NCI-H187 (cell line): Measurements from ENCODE around the gene OIT3.

Experiments
- DNase-seq, 2 experiments: peaks; one replicate each; lab custom pipeline; 2025; lab: John Stamatoyannopoulos, UW

OIT3 gene

DNA sequence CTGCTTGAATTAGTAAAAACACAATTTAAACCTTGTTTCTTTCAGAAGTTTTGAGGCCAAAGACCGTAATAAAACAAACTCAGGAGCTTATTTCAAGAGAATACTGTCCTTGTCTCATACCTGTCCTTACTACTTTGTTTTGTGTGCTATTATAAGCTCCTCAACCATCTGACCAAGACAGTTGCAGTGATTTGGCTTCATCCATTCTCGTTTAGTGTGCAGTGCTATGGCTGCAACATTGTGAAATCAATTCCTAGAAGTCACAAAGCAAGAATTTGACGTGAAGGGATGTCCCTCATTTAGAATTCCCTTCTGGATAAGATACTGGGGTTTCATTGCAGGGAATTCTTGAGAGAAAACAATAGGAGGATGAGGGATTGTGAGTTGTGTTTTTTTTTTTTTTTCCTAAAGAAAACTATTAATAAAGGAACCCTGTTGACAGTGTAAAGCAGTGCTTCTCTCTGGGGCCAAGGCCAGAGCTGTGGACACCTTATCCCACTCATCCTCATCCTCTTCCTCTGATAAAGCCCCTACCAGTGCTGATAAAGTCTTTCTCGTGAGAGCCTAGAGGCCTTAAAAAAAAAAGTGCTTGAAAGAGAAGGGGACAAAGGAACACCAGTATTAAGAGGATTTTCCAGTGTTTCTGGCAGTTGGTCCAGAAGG is at the start of gene OIT3:
TSS of gene OIT3 (plus strand) at position 604 of the 663 bp plus-strand sequence. CDS start 60 bp downstream, outside the sequence.
- DNase-seq: no peak

DNA sequence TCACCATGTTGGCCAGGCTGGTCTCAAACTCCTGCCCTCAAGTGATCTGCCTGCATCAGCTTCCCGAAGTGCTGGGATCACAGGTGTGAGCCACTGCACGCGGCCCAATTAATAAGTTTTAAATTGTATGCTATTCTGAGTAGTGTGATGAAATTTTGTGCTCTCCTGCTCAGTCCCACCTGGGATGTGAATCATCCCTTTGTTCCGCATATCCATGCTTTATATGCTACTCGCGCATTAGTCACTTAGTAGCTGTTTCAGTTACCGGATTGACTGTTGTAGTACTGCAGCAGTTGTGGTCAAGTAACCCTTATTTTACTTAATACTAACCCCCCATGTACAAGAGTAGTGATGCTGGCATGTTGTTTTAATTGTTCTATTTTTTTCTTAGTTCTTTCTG is 47.3 kb upstream of the OIT3 start:
- no peak for DNase-seq

DNA sequence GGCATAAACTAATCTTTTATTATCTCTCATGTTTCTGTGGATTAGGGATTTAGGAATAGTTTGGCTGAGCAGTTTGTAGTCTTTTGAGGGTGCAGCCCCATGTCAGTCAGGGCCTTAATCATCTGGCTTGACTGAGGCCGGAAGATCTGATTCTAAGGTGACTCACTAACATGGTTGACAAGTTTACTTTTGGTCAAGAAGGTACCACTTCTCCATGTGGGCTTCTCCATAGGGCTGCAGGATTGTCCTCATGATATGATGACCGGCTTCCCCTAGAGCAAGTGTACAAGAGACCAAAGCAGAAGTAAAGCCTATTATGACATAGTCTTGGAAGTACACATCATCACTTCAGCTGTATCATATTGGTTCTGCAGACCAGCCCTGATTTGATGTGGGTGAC is 45.9 kb upstream of the OIT3 start:
- no peak for DNase-seq

DNA sequence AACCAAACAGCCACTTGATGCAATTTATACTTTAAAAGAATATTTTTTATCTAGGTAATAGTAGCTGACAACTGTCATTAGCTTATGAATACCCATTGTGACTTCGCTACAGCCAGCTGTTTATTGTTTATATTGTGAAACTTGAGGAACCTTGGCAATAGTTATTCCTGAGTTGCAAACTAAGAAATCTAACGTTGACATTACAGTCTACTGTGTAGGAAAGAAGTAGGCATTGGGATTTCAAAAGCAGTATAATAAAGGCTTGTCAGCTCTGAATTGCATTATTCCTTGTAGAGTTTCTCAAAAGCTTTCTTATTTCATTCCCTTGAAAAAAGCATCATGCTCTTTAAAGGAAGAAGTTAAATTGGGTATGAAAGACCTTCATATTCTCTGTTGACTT is 42.7 kb upstream of the OIT3 start:
- DNase-seq: no peak

DNA sequence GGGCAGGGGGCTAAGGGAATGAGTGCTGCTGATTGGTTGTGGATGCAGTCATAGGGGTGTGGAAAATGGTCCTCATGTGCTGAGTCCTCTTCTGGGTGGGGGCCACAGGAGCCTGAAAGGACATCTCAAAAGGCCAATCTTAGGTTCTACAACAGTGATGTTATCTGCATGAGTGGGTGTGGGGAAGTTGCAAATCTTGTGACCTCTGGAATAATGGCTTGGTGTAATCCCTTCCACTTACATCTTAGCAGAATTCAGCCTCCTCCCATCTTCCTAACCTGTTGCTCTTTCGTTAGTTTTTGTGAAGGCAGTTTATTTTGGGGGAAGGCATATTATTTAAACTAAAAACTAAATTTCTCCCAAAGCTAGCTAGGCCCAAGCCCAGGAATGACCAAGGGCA is 42.0 kb upstream of the OIT3 start:
- no peak for DNase-seq

DNA sequence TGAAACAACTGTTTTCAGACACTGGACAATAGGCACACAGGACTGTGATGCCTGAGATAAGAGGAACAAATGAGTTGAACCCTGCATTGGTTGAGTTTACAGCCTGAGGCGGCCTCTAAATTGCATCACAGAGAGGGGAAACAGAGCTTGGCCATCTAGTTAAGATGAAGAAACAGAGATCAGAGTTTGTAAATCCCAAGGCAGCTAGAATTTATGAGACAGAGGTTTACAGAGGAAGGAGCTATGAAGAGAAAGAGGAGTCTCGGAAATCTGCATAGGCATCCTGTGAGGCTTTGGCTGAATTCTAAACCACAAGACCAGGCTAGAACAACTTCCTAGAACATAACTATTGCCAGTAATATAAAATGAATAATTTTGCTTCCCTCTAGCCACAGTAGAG is 41.0 kb upstream of the OIT3 start:
- no peak for DNase-seq

DNA sequence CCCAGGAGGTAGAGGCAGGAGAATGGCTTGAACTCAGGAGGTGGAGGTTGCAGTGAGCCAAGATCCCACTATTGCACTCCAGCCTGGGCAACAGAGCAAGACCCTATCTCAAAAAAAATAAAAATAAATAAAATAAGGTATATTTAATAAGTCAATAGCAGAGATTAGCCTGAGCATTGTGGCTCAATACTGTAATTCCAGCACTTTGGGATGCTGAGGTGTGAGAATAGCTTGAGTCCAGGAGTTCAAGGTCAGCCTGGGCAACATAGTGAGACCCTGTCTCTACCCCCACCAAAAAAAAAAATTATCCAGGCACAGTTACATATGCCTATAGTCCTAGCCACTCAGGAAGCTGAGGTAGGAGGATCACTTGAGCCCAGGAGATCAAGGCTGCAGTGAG is 38.4 kb upstream of the OIT3 start:
- no peak for DNase-seq

DNA sequence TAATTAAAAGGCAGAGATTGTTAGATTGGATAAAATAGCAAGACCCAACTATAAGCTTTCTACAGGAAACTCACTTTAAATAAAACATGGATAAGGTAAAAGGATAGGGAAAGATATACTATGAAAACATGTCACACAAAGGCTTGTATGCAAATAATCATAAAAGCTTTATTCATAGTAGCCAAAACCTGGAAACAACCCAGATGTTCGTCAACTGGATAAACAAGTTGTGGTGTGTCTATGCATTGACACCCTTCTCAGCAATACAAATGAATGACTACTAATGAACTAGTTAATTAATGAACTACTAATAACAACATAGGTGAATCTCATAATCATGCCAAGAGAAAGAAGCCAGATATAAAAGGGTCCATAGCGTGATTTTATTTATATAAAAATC is 37.7 kb upstream of the OIT3 start:
- no peak for DNase-seq

DNA sequence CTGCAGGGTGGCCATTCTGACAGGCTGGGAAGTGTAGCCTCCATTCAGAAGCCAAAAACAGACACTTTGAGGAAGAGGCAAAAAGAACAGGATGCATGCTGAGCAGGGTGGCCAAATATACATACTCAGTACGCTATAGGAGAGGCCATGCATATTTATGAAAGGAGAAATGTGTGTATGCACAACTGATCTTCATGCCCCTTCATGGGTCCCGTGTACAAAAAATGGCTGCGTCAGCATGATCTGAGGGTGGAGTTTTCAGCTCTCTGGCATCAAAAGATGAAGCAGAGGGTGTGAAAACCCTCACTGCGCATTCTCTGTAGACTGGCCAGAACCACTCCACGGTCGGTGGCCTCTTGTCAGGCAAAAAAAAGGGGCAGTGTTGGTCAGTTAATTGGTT is 35.5 kb upstream of the OIT3 start:
- DNase-seq: no peak

DNA sequence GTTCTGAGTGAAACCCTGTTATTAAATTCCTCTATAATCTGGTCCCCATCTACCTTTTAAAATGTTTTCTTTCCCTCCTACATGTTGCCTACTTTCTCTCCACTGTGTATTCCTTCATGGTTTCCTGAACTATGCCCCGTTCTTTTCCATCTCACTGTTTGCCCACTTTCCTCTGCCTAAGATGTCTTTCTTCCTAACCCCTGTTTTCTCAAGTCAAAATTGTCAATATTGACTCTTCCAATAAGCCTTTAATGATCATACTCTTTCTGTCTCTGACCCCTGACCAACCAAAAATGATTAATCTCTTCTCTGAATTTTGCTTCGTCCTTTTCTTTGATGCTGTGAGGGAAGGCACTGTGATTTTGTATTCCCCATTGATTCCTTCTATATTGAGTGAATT is 30.6 kb upstream of the OIT3 start:
- no peak for DNase-seq

DNA sequence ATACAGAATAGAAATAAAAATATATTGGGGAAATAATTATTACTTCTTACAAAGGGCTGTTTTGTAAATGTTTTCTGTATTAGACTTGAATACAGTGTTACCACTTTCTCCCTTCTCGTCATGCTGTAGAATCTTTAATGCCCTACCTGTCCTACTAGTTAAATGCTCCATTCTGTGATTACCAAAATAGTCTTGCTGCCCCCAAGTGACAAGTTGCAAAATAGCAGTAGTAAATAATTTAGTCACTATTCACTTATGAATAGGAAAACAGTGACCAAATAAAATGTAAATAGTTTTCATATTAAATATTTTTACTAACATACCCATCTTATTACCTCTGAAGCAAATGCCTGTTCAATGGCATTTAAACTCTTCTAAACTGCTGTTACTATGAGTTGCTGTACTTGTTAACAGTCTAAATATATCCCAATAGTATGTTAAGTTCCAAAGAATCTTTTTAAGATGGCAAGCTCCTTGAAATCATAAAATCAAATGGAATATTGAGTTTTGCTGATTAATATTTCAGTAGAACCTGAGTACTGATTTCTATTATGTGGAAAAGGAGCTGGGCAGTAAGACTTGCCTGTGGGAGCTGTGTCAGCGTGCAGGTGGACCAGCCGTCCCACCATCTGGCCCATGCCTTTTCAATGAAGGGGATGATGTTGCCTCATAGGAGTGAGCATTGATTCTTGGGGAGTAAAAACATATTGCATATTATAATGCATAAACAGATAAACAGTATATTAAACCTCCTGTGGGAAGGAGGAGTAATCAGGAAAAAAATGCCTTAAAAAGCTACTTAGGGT is 18.1 kb upstream of the OIT3 start:
- no peak for DNase-seq

DNA sequence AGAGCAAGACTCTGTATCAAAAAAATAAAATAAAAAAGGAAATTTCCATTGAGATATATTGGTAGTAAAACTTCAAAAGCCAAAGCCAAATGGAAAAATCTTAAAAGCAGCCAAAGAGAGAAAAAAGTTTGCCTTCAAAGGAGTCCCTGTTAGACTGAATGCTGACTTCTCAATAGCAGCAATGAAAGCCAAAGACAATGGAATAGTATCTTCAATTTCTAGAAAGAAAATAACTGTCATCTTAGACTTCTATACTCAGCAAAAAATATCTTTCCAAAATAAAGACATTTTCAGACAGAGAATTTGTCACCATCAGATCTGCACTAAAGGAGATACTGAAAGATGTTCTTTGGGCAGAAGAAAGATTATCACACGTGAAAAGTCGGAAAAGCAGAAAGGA is 14.3 kb upstream of the OIT3 start:
- DNase-seq: no peak

DNA sequence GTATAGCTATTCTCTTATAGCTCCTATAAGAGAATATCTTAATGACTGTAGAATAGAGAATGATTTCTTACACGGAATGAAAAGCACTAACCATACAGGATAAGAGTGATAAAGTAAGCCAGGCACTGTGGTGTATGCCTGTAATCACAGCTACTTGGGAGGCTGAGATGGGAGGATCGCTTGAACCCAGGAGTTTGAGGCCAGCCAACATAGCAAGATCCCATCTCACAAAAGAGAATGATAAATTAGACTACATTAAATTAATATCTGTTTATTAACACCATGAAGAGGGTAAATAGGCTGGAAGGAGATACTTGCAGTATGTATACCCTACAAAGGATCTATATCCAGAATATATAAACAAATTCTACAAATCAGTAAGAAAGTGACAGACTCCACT is 12.2 kb upstream of the OIT3 start:
- no peak for DNase-seq

DNA sequence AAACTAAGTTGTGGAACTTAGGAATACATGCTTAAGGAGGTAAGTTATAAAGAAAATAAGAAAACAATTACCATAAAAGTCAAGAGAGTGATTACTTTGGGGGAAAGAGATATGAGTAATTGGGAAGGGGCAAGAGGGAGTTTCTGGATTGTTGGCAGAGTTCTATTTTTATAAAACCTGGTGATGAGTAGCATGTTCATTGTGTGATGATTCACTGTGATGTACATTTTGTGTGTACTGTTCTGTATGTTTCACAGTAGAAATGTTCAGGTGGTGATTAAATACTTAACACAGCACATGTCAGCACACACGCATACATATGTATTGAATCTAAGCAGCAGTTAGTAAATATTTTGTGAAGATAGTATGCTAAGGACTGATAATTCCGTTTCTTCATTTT is 9.7 kb upstream of the OIT3 start:
- no peak for DNase-seq

DNA sequence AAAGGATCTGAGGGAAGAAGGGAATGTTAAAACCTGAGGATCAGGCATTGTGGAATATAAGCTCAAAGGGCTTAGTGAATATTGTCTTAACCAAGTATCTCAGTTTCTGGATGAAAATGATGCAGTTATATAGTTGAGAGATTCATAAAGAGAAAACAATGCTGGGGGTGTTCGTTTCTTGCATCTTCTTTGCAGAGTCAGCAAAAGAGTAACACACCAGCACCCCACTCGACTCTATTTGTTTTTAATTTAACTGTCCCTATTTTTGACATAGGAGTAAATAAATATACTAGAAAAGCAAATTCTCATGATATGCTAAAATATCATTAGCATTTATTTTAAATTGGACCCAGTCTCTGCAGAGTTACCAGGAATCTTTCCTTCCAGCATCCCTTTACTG is 7.6 kb upstream of the OIT3 start:
- no peak for DNase-seq

DNA sequence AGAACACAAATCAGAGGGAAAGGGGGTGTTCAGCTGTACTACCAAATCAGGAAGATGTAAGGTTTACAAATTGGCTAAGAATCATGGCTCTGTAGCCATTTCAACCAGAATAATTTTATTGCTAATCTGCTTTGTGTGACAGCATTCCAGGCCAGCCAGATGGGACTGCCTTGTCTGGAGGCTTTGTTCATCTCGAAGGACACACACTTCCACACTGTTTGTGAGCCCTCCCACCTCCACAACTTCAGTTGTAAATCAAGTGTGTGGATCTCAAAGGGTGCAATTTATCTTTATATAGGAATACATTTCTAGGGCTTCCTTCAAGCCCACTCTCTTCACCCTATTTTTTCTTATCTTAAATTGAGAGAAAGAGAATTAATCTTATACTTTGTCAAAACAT is 6.9 kb upstream of the OIT3 start:
- no peak for DNase-seq

DNA sequence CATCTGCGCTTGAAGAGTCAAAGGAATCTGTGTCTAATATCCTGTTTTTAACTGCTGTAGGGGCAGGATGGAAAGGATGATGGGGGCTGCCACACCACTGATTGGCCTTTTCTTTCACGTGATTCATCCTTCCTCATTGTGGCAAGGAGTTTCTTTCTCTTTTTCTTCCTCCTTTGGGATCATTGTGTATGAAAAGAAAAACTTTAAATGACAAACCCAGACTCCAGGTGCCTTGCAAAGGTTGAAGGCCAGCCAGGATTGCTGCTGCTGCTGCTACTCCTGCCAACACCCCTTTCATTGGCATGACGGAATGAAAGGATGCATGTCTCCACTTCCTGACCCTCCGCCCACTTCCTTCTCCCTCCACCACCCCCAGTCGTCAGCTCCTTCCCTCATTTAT is 6.5 kb upstream of the OIT3 start:
- DNase-seq: no peak

DNA sequence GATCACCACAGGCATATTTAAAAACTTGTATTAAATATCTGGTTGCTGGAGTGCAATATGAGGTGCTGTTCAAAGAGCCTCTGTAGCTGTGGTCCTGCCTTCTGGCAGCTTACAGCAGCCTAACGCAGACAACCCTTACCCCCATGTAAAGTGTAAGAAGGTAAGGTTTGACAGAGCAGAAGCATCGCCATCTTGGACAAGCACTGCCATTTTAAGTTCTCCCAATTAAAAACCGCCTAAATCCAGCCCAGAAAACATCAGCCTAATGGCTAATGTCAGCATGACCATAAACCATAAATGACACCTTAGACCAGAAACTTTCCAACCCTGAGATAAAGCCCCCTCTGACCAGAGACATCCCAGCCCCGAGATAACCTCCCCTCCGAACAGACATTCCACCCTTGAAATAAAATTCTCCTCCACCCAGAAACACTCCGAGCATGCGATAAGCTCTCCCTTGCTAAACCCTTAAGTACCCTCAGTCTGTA is 5.3 kb upstream of the OIT3 start:
- DNase-seq: no peak

DNA sequence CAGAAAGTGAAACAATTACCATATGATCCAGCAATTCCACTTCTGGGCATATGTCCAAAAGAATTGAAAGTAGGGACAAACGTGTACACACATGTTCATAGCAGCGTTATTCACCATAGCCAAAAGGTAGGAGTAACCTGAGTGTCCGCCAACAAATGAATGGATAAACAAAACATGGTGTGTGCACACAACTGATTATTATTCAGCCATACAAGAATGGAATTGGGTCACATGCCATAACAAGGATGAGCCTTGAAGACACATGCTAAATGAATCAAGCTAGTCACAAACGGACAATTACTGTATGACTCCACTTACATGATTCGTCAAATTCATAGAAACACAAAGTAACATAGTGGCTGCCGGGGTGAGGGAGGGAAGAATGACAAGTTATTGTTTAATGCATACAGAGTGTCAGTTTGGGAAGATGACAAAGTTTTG is 4.1 kb upstream of the OIT3 start:
- DNase-seq: no peak

DNA sequence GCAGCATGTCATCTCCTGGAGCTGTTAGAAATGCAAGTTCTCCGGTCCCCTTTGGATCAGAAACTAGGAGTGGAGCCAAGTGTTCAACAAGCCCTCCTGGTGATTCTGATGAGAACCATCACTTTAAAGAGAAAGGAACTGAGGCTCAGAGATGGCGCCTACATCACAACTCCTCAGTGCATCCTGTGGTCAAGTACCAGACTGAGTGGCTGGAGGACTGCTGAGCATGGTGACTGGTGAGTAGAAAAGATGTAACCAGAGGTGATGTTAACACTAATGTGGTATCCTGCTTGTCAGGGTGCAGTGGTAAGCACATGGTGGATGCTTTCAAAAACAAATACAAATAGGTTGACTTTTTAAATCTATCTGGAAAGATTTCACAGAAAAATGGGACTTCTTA is 3.5 kb upstream of the OIT3 start:
- no peak for DNase-seq

DNA sequence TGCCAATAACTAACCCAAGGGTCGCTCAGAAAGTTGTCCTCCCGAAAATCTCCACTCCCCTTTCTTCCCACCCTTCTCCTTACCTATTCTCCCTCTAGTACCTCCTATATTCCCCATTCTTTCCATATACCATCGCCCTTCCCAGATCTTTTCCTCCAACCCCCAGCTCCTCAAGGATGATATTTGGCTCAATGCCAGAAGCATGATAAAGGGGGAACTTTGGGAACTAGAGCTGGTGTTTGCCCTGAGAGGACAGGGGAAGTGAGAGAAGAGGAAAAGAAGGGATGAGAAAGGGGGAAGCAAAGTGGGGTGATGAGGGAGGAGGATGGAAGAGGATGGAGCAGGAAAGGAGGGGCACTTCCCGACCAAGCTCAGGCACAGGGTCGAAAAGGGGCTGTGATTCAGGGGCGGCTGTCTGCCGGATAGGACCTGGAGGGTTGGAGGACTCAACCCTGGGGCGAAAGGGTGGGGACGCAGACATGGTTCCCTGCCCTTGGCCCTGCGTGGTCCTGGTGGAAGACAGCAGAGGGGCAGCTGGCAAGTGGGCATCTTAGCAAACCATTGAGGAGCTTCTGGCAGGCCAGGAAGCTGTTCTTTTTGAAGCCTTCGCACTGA is 1.8 kb downstream of the OIT3 start:
- no peak for DNase-seq

DNA sequence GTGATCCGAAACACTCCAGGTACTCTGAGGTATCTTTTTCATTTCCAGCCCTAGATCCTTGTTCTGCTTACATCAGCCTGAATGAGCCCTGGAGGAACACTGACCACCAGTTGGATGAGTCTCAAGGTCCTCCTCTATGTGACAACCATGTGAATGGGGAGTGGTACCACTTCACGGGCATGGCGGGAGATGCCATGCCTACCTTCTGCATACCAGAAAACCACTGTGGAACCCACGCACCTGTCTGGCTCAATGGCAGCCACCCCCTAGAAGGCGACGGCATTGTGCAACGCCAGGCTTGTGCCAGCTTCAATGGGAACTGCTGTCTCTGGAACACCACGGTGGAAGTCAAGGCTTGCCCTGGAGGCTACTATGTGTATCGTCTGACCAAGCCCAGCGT is 5.1 kb downstream of the OIT3 start:
- no peak for DNase-seq

DNA sequence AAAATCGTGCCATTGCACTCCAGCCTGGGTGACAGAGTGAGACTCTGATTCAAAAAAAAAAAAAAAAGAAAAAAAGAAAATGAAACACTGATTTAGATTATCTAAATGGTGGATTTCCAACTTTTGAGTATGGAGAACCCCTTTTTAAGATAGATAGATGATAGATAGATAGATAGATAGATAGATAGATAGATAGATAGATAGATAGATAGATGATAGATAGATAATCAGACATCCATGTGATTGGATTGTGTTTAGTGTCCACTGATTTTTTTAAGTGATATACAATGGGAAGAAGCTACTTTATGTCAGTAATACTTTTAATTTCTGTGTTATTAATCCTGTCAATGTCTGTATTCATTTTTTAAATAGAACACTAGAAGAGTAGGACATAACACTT is 6.0 kb downstream of the OIT3 start:
- DNase-seq: no peak
